PC-3 (cell line): ENCODE data around the gene FAHD1. TPM values are rescaled to one million over a fixed set of nuclear protein-coding genes. Genes with fewer than 3 reads are reported as not detected.

Source experiments
- ATAC-seq: fragments of 200-7000 bp; cut with Tn5 transposase; 2 replicates; pipeline ENCODE4 v1.9.1; 2020; ENCODE audit warnings: mild to moderate bottlenecking, moderate library complexity
- BruUV-seq: library from RNA; stranded (reverse); fragments of 400-500 nt; replicated peaks from 2 replicates; lab custom pipeline; 2021; lab: Mats Ljungman, UMichigan
- CTCF ChIA-PET: fragments of 300-600 bp; sonication (Branson Sonifier 250); formaldehyde crosslinking; loops from one replicate; lab custom pipeline; 2022; ENCODE audit warnings: antibody characterized with exemption; lab: Charles Lee
- POLR2A ChIA-PET: fragments of 300-600 bp; sonication (Branson Sonifier 250); formaldehyde crosslinking; loops from one replicate; lab custom pipeline; 2022; ENCODE audit warnings: antibody characterized with exemption; ENCODE audit not compliant: unreplicated experiment; lab: Charles Lee
- DNase-seq: peaks from one replicate; pipeline ENCODE4 v3.0.0-alpha.2; 2015
- H2AFZ ChIP-seq: fragments of 300-600 bp; sonication (generic); 2 replicates; pipeline ENCODE4 v1.6.0; 2016; ENCODE audit warnings: antibody characterized with exemption, low read length
- H3F3A ChIP-seq: fragments of 300-600 bp; sonication (generic); one replicate; pipeline ENCODE4 v1.6.0; 2017; ENCODE audit warnings: antibody characterized with exemption, low read length, control low read depth, mild to moderate bottlenecking; ENCODE audit not compliant: unreplicated experiment
- H3K27ac ChIP-seq: fragments of 300-600 bp; sonication (generic); 2 replicates; pipeline ENCODE4 v1.5.1; 2016; ENCODE audit warnings: mild to moderate bottlenecking, low read length
- H3K27me3 ChIP-seq: fragments of 300-600 bp; sonication (generic); 2 replicates; pipeline ENCODE4 v1.6.1; 2016; ENCODE audit warnings: low read length, mixed read lengths
- H3K36me3 ChIP-seq: fragments of 300-600 bp; sonication (generic); 2 replicates; pipeline ENCODE4 v1.6.1; 2016; ENCODE audit warnings: low read depth, mixed run types, low read length, mixed read lengths
- H3K4me1 ChIP-seq: fragments of 300-600 bp; sonication (generic); 2 replicates; pipeline ENCODE4 v1.5.1; 2016; ENCODE audit warnings: low read length; ENCODE audit not compliant: insufficient read depth
- H3K4me2 ChIP-seq: fragments of 300-600 bp; sonication (generic); 2 replicates; pipeline ENCODE4 v1.6.0; 2016; ENCODE audit warnings: low read length
- H3K4me3 ChIP-seq: fragments of 300-600 bp; sonication (generic); 2 replicates; pipeline ENCODE4 v1.5.1; 2016; ENCODE audit warnings: mild to moderate bottlenecking, low read length, mixed read lengths
- H3K79me2 ChIP-seq: fragments of 300-600 bp; sonication (generic); 2 replicates; pipeline ENCODE4 v1.6.1; 2017; ENCODE audit warnings: low read length, mixed read lengths
- H3K9ac ChIP-seq: fragments of 300-600 bp; sonication (generic); 2 replicates; pipeline ENCODE4 v1.6.0; 2016; ENCODE audit warnings: mild to moderate bottlenecking, low read length
- H3K9me2 ChIP-seq: fragments of 300-600 bp; sonication (generic); replicated peaks from 2 replicates; pipeline ENCODE4 v1.6.1; 2016; ENCODE audit warnings: mixed run types, low read length, mixed read lengths
- H3K9me3 ChIP-seq: fragments of 300-600 bp; sonication (generic); 2 replicates; pipeline ENCODE4 v1.6.1; 2016; ENCODE audit warnings: low read length, mixed read lengths
- H4K20me1 ChIP-seq: fragments of 300-600 bp; sonication (generic); 2 replicates; pipeline ENCODE4 v1.6.1; 2016; ENCODE audit warnings: low read length, mixed read lengths
- EZH2 ChIP-seq: fragments of 300-600 bp; sonication (generic); IDR thresholded peaks from one replicate; pipeline ENCODE4 v1.6.1; 2017; ENCODE audit warnings: antibody characterized with exemption, mild to moderate bottlenecking, low read length; ENCODE audit not compliant: unreplicated experiment
- EZH2phosphoT487 ChIP-seq: fragments of 300-600 bp; sonication (generic); IDR thresholded peaks from 2 replicates; pipeline ENCODE4 v1.6.1; 2018; ENCODE audit warnings: mild to moderate bottlenecking, antibody characterized with exemption, low read length, borderline replicate concordance
- intact Hi-C: fragments of 100-400 bp; cut with micrococcal nuclease; formaldehyde crosslinking; loops from 2 replicates; pipeline ENCODE4 v1.9.0; 2023
- total RNA-seq: library from RNA; depleted of rRNA; stranded (reverse); fragments of >200 nt; gene quantifications from 2 replicates; pipeline ENCODE4 v1.2.3, GENCODE V29; 2014
- TF ChIP-seq, protein P1 (sequence below): fragments of 300-600 bp; sonication (generic); conservative IDR thresholded peaks from 2 replicates; pipeline ENCODE4 v1.5.1; 2017; ENCODE audit warnings: antibody characterized with exemption, low read depth, mild to moderate bottlenecking, low read length

Gene FAHD1
- total RNA-seq, 1 experiment from 2014 or later: 37.5 TPM

DNA sequence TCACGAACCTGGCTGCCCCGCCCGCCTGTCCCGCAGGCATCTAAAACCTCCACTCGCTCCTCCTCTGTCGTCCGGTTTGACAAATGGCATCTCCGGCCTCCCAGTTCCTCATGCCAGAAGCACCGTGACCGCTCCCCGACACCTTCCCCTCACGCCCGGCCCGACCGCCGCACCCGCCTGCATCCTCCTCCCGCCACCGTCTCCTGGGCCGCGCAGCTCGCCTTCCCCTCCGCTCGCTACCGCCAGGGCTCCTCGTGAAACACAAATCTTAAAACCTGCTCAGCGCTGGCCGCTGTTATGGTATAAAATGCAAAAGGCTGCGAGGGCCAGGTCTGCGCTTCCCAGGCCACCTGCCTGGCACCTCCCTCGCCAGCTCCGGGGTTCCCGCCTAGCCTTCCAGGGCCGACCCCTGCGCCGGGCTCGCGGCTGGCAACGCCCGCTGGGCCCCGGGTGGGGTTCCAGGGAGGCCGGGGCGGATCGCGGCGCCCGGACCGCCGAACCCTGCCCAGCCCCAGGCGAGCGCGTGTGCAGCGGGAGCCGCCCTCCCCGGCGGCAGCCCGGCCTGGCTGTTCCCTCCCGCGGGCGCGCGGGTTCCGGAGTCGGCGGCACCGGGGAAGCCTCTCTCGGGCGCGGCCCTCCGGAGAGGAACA is 45.1 kb upstream of the FAHD1 start:
- H3K27me3 ChIP-seq: no peaks in the 10 kb centered on the region
- intact Hi-C loops: no loop called here
- H4K20me1 ChIP-seq: no peaks in the 10 kb centered on the region
- H3K36me3 ChIP-seq: no peaks in the 10 kb centered on the region
- CTCF ChIA-PET: interaction anchor here (0.7 kb wide), 1 partner anchor 76 kb away, joined by 3 read pairs; the partner anchor contains the start of gene MAPK8IP3
- H3K4me1 ChIP-seq: peaks cover 11% of the 10 kb centered on the region; the same call in 1 of the 2 replicates
- H3K4me3 ChIP-seq: peak overlapping the region; percentile 85
- no peaks in the 10 kb centered on the region for H3K9me2 ChIP-seq
- no peaks in the 10 kb centered on the region for H3K9me3 ChIP-seq
- H3K9ac ChIP-seq: peak overlapping the region; percentile 69
- no TSS peak for BruUV-seq
- TF ChIP-seq, protein P1, sequence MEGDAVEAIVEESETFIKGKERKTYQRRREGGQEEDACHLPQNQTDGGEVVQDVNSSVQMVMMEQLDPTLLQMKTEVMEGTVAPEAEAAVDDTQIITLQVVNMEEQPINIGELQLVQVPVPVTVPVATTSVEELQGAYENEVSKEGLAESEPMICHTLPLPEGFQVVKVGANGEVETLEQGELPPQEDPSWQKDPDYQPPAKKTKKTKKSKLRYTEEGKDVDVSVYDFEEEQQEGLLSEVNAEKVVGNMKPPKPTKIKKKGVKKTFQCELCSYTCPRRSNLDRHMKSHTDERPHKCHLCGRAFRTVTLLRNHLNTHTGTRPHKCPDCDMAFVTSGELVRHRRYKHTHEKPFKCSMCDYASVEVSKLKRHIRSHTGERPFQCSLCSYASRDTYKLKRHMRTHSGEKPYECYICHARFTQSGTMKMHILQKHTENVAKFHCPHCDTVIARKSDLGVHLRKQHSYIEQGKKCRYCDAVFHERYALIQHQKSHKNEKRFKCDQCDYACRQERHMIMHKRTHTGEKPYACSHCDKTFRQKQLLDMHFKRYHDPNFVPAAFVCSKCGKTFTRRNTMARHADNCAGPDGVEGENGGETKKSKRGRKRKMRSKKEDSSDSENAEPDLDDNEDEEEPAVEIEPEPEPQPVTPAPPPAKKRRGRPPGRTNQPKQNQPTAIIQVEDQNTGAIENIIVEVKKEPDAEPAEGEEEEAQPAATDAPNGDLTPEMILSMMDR: no peak
- TF ChIP-seq EZH2phosphoT487 (no peak), EZH2 (no peak)
- peak overlapping the region; percentile 42; the same call in 1 of the 2 replicates for H2AFZ ChIP-seq
- no peak for DNase-seq
- peak; percentile 14 for ATAC-seq
- H3F3A ChIP-seq: no peaks in the 10 kb centered on the region
- POLR2A ChIA-PET: interaction anchor here (1.0 to 1.1 kb wide), 3 partner anchors 9 to 183 kb away, joined by 9 to 26 read pairs (median 14); partner anchors contain the start of genes EME2, JPT2, MRPS34 and RPS2
- H3K79me2 ChIP-seq: peaks cover 49% of the 10 kb centered on the region
- H3K27ac ChIP-seq: no peak overlapping the region
- peak overlapping the region; percentile 93 for H3K4me2 ChIP-seq

DNA sequence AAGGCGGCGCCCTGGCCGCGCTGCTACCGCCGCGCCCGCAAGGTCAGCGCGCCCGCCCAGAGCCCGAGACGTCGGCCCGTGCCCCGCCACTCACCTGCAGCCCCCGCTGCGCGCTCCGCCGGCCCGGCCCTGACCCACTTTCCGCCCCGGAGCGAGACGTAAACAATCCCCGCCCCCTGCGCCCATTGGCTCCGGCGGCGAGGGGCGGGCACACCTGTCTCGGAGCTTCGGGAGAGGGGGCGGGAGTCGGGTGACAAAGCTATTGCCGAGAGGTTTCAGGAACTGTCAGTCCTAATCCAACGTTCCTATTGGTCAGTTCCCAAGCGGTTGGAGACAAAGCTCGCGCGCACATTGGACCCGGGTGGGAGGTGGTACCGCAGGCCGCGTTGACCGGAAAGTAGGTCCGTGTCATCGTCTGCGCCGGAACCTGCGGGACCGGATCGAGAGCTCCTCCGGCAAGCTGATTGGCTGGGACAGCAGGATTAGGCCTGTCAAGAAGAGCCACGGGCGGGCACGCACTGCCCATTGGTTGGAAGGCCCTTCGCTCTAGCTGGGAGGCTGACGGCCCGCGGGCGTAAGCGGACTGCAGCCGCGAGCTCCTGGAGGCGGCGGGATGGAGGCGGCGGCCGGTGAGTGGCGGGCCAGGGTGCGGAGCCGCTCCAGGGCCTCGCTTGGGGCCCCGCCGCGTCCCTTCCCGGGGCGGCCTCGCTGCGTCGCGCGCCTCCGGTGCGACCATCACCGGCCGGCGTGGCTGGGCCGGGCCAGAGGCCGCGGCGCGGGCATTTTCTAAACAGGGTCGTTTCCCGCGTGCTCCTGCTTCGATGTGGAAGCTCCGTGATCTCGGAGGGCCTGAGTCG is 44.4 kb upstream of the FAHD1 start, which contains the start of the genes NUBP2 and SPSB3:
NUBP2 (plus strand) TSS at position 553 of the 857 bp plus-strand sequence; CDS start at position 614, 61 bp downstream.
SPSB3 (minus strand) TSS at position 164 of the 857 bp plus-strand sequence. CDS start 1,088 bp downstream, outside the sequence.
- Histone ChIP-seq H3K4me3 (peak within 1 kb of the TSS; percentile 89), H3K9me3 (no peaks in the 10 kb centered on the region), H3K9me2 (no peaks in the 10 kb centered on the region), H3K4me2 (peak within 1 kb of the TSS; percentile 93), H3K27me3 (no peaks in the 10 kb centered on the region), H3K36me3 (no peaks in the 10 kb centered on the region), H3K9ac (peak within 1 kb of the TSS; percentile 86), H3K27ac (no peak within 1 kb of the TSS), H4K20me1 (no peaks in the 10 kb centered on the region), H3K4me1 (peaks cover 11% of the 10 kb centered on the region; the same call in 1 of the 2 replicates), H2AFZ (peak within 1 kb of the TSS; percentile 42; the same call in 1 of the 2 replicates), H3F3A (no peaks in the 10 kb centered on the region), H3K79me2 (peaks cover 49% of the 10 kb centered on the region)
- ChIA-PET CTCF (interaction anchor here (0.7 kb wide), 1 partner anchor 77 kb away, joined by 3 read pairs; the partner anchor contains the start of gene MAPK8IP3), POLR2A (interaction anchor here (0.6 to 1.1 kb wide), 7 partner anchors 8 to 1237 kb away, joined by 3 to 26 read pairs (median 7); partner anchors contain the start of genes EME2, JPT2, MRPS34 and RPS2)
- DNase-seq (peak; percentile 98), ATAC-seq (peak; percentile 85)
- no TSS peak for BruUV-seq
- TF ChIP-seq EZH2phosphoT487 (no peak), EZH2 (no peak)
- TF ChIP-seq, protein P1: no peak
- intact Hi-C loops: no loop called here
